Measurements from ENCODE around the gene TEX29. TPM values are rescaled to one million over a fixed set of nuclear protein-coding genes. Genes with fewer than 3 reads are reported as not detected.

The TEX29 gene
- total RNA-seq, 1 experiment from 2014 or later, result not detected

DNA sequence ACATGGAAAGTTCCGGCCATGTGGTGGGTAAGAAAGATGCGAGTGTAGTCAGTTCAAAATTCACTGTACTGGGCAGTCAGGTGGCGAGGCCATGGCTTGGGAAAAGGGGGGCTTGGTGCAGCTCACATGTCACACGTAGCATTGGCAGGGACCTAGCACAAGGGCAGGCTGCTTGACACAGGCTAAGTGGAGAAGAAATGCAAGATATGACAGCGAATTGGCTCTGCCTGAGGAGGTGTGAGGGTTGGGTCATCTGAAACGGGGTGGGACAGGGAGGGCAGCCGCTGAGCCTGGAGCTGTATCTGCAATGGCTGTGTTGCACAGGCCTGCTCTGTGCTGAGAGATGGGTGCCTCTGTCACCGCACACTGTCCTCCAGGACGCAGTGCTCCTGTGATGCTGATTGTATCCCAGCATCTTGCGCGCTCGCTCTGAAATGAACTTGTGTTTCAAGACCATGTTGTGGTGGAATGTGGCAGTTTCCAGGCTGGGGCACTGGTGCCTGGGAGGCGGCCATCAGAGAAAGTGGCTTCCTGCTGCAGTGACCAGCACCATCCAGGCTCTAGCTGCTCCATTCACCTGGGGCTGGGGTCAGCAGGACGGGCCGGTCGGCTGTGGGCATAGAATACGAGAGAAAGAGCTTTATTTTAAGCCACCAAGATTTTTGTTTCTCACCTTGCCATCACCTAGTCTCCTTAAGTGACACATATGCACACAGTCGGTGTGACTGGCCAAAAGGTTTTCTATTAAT lies 70.3 kb downstream of the TEX29 start:
- DNase-seq (ENCODE audit: low read depth), result no peak

DNA sequence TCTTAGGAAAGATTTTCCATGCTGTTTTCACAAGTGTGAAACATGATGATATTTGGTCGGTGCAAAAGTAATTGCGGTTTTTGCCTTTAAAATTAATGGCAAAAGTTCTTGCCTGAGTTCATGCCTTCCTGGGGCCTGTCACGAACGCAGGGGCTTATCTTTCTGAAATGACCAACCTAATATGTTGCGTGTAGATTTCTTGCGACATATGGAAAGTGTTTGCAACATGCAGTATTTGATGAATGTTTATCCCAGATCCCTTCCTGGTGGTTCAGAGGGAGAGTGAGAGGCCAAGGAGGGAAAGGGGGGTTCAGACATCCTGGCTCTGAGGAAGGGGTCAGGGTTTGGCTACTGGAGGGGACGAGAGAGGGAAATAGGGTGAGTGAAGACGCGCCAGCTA lies 72.0 kb downstream of the TEX29 start:
- DNase-seq (ENCODE audit: low read depth), result no peak

DNA sequence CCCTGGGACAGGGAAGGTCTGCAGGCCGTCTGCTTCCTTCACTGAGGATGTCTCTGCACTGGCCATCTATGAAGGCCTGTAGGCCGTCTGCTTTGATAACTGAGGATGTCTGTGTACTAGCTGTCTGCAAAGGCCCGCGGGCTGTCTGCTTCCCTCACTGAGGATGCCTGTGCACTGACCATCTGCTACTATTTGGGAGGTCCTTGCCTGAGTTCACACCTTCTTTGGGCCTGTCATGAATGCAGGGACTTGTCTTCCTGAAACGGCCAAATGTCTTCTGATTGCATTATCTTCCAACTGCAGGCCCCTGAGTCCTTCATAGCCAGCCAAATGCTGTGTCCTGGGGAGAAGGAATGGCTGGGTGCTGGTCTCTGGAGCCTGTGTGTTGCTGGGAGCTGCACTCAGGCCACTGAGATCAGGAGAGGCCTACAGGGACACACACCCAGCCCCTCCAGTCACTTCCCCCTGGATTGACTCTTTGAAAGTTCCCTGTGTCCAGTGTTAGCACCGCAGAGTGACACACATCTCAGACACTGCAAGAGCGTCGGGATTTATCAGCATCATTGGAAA lies 72.9 kb downstream of the TEX29 start:
- no peak for DNase-seq (ENCODE audit: low read depth)

Other genes with a start within 250 kb of the TEX29 start
- gene ARHGEF7, start 205.3 kb upstream of the TEX29 start, total RNA-seq (2014; rRNA removed), result 22.8 and 30.7 TPM in 2 replicates

All from LHCN-M2 (cell line).